Osteoblast (primary cell): ENCODE measurements around the gene CRAT. TPM values are rescaled to one million over a fixed set of nuclear protein-coding genes. Genes with fewer than 3 reads are reported as not detected.
A peak's percentile ranks its signal among the peaks of the same experiment; 100 is the strongest.

Experiments used
- DNase-seq: peaks from one replicate; pipeline ENCODE4 v3.0.0; 2011; ENCODE audit warnings: low spot score, mixed read lengths; ENCODE audit not compliant: insufficient read length; ENCODE audit errors: missing footprints
- H2AFZ ChIP-seq: 2 replicates; pipeline ENCODE4 v1.6.0; 2011; ENCODE audit warnings: mild to moderate bottlenecking, low read length
- H3K27ac ChIP-seq: 2 replicates; pipeline ENCODE4 v1.5.1; 2011; ENCODE audit warnings: mild to moderate bottlenecking, low read depth, low read length, moderate library complexity
- H3K27me3 ChIP-seq: 2 replicates; pipeline ENCODE4 v1.6.0; 2012; ENCODE audit warnings: mild to moderate bottlenecking, control low read depth, inconsistent platforms, low read length, moderate library complexity; ENCODE audit not compliant: insufficient read depth
- H3K36me3 ChIP-seq: 2 replicates; pipeline ENCODE4 v1.5.1; 2011; ENCODE audit warnings: mild to moderate bottlenecking, low read length, control low read depth, moderate library complexity; ENCODE audit not compliant: insufficient read depth
- H3K4me1 ChIP-seq: 2 replicates; pipeline ENCODE4 v1.5.1; 2011; ENCODE audit warnings: mild to moderate bottlenecking, low read length, control low read depth, moderate library complexity; ENCODE audit not compliant: insufficient read depth
- H3K4me2 ChIP-seq: 2 replicates; pipeline ENCODE4 v1.6.0; 2011; ENCODE audit warnings: mild to moderate bottlenecking, low read length; ENCODE audit not compliant: insufficient read depth
- H3K4me3 ChIP-seq: fragments of 200-600 bp; sonication (generic); 3 replicates; pipeline ENCODE4 v1.5.1; 2012; ENCODE audit warnings: mild to moderate bottlenecking, low read length, inconsistent platforms; ENCODE audit not compliant: insufficient read depth
- H3K79me2 ChIP-seq: 2 replicates; pipeline ENCODE4 v1.6.0; 2012; ENCODE audit warnings: mild to moderate bottlenecking, low read length, control low read depth, inconsistent platforms; ENCODE audit not compliant: insufficient read depth
- H3K9me3 ChIP-seq: 2 replicates; pipeline ENCODE4 v1.5.1; 2011; ENCODE audit warnings: low read depth, low read length, control low read depth
- H4K20me1 ChIP-seq: 2 replicates; pipeline ENCODE4 v1.6.0; 2012; ENCODE audit warnings: mild to moderate bottlenecking, low read length, control low read depth; ENCODE audit not compliant: insufficient read depth
- total RNA-seq: library from RNA; depleted of rRNA; stranded (reverse); fragments of >200 nt; gene quantifications from 2 replicates; pipeline ENCODE4 v1.2.3, GENCODE V29; 2012
- TF ChIP-seq, protein P1 (sequence below): IDR thresholded peaks from 2 replicates; pipeline ENCODE4 v1.5.1; 2011; ENCODE audit warnings: mild to moderate bottlenecking, low read depth, low read length, moderate library complexity; ENCODE audit errors: extremely low read depth

The CRAT gene
- total RNA-seq, 1 donor = 79.6 TPM

DNA sequence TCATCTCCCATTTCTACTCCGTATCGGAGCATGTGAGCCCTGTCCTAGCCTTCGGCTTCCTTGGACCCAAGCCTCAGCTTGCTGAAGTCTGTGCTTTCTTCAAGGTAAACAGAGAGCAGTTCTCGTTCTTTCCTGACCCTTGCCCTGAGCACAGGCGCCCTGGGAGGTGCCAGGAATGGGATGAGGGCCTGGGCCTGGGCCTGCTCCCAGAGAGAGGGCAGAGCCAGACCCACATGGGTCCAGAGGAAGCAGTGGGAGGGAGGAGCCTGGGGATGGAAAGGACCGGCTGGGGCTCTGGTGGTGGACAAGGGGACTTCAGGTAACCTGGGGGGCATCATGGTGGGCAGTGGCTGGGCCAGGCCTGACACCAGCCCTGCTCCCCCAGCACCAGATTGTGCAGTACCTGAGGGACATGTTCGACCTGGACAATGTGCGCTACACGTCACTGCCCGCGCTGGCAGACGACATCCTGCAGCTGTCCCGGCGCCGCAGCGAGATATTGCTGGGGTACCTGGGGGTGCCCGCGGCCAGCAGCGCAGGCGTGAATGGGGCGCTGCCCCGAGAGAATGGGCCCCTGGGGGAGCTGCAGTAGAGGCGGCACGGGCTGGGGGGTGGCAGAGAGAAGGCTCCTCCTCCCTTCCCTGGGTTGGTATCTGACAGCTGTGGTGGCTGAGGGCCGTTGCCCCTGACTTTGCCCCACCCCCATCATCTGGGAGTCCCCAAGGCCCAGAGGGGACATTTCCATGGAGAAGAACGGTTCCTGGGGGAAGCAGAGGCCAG lies 40.5 kb downstream of the CRAT start:
- Histone ChIP-seq H3K79me2 (no peaks in the 10 kb centered on the region), H2AFZ (no peak overlapping the region), H3K4me2 (no peak overlapping the region), H4K20me1 (no peaks in the 10 kb centered on the region), H3K27ac (no peak overlapping the region), H3K27me3 (no peaks in the 10 kb centered on the region), H3K4me1 (no peaks in the 10 kb centered on the region), H3K36me3 (peaks cover 14% of the 10 kb centered on the region), H3K4me3 (no peak overlapping the region), H3K9me3 (no peaks in the 10 kb centered on the region)
- DNase-seq = peak; percentile 53
- TF ChIP-seq, protein P1, sequence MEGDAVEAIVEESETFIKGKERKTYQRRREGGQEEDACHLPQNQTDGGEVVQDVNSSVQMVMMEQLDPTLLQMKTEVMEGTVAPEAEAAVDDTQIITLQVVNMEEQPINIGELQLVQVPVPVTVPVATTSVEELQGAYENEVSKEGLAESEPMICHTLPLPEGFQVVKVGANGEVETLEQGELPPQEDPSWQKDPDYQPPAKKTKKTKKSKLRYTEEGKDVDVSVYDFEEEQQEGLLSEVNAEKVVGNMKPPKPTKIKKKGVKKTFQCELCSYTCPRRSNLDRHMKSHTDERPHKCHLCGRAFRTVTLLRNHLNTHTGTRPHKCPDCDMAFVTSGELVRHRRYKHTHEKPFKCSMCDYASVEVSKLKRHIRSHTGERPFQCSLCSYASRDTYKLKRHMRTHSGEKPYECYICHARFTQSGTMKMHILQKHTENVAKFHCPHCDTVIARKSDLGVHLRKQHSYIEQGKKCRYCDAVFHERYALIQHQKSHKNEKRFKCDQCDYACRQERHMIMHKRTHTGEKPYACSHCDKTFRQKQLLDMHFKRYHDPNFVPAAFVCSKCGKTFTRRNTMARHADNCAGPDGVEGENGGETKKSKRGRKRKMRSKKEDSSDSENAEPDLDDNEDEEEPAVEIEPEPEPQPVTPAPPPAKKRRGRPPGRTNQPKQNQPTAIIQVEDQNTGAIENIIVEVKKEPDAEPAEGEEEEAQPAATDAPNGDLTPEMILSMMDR = no peak

DNA sequence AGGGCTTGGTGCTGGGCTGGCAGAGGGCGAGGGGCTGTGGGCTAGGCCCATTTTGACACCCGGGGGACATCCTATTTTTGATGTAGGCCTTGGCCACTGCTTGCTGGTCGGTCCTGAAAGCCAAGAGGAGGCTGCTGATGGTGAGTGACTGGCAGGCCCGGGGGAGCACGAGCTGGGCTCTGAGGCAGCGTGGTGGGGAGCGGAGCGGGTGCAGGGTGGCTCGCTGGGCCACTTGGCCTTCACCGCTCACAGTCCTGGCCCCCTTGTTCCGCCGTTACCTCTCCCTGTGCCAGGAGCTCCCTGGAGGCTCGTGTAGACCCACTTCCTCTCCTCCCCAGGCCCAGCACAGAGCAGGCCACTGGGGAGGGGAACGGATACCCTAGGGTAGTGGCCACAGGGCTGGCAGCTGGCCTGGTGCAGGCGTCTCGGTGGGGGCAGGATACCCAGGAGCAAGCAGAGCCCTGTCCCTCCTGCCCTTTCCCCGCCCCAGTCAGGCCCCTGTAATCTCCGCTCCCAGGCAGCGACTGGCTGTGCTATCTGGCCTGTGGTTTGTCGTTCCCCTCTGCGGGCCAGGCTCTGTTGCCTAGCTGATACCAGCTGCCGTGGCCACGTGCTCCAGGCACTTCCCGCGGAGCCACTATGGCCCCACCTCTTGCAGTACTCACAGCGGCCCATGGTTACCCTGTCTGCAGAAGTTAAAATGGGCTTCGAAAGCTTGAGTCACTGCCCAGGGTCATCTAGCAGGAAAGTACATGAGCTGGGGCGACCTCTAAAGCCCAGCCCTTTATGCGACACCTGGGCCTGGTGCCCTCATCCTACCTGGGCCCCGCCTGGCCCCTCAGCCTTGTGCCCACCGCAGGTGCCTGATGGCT lies 41.4 kb downstream of the CRAT start:
- no peaks in the 10 kb centered on the region for H4K20me1 ChIP-seq
- no peaks in the 10 kb centered on the region for H3K27me3 ChIP-seq
- H3K4me1 ChIP-seq = no peaks in the 10 kb centered on the region
- H3K4me3 ChIP-seq = no peak overlapping the region
- H2AFZ ChIP-seq = no peak overlapping the region
- H3K79me2 ChIP-seq = no peaks in the 10 kb centered on the region
- TF ChIP-seq, protein P1 = no peak
- H3K9me3 ChIP-seq = no peaks in the 10 kb centered on the region
- H3K36me3 ChIP-seq = peaks cover 14% of the 10 kb centered on the region
- H3K4me2 ChIP-seq = no peak overlapping the region
- peak; percentile 45 for DNase-seq
- H3K27ac ChIP-seq = no peak overlapping the region

DNA sequence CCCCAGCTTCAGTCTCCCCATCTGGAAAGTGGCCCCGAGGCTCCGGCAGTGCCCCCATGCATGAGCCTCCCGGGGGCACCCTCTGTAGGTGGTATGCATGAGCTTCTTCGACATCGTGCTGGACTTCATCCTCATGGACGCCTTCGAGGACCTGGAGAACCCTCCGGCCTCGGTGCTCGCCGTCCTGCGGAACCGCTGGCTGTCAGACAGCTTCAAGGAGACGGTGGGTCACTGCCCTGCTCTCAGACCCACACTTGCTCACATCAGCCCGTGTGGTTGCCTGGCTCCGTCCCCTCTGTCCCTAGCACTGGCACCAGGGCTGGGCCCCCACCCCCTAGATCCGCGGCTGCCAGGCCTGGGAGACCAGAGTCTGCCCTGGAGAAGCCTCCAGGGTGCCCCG lies 42.5 kb downstream of the CRAT start:
- TF ChIP-seq, protein P1 = no peak
- Histone ChIP-seq H3K79me2 (no peaks in the 10 kb centered on the region), H3K4me2 (no peak overlapping the region), H4K20me1 (no peaks in the 10 kb centered on the region), H3K27ac (no peak overlapping the region), H3K9me3 (no peaks in the 10 kb centered on the region), H3K27me3 (no peaks in the 10 kb centered on the region), H3K4me3 (no peak overlapping the region), H2AFZ (no peak overlapping the region), H3K36me3 (peaks cover 22% of the 10 kb centered on the region), H3K4me1 (no peaks in the 10 kb centered on the region)
- DNase-seq = peak; percentile 14

DNA sequence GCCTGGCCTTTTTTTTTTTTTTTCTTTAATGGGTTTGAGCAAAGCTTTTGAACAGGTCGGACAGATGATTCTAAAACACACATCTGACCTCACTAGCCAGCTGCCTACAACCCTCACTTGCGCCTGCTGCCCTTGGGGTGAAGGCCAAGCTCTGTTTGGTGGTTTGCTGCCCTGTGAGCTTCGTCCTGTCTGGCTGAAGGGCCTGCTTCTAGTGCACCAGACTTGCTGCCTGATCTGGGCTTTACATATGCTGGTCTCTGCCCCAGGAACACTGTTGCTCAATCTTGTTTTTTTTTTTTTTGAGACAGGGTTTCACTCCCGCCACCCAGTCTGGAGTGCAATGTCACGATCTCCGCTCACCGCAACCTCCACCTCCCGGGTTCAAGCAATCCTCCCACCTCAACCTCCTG lies 46.1 kb downstream of the CRAT start:
- peak; percentile 46 for DNase-seq
- Histone ChIP-seq H3K27me3 (no peaks in the 10 kb centered on the region), H3K27ac (no peak overlapping the region), H4K20me1 (no peaks in the 10 kb centered on the region), H3K4me3 (no peak overlapping the region), H3K4me1 (peaks cover 3% of the 10 kb centered on the region), H3K9me3 (no peaks in the 10 kb centered on the region), H3K4me2 (no peak overlapping the region), H3K79me2 (no peaks in the 10 kb centered on the region), H3K36me3 (peaks cover 45% of the 10 kb centered on the region), H2AFZ (no peak overlapping the region)
- TF ChIP-seq, protein P1 = no peak
